Kidney capillary endothelial cell (primary cell): Measurements from ENCODE around the gene CDK11A.
"Not testable (repeated sequence)": the region's sequence is repeated elsewhere in the genome, so short reads cannot be mapped to it uniquely, and the experiment has no call there.

ENCODE experiments used
- DNase-seq: peaks from one replicate; pipeline ENCODE4 v3.0.0-alpha.2; 2018; ENCODE audit warnings: low spot score

CDK11A gene

DNA sequence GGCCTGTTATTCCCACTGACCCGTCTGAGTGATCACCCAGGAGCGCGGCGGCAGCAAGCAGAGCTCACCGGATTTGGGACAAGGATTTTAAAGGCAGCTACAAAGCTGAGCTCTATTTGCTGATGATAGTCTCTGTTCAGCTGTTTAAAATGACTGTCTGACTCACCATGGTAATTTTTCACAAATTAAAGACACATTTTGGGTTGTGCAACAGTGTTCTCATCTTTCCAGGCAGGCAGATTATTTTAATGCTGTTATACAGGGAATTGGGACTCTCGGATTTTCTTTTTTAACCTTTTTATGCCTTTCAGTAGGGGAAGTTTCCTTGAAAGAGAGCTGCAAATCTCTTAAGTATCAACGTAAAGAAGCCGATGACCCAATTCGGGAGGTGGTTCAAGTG lies 61.8 kb downstream of the CDK11A start:
- not testable (repeated sequence) for DNase-seq

DNA sequence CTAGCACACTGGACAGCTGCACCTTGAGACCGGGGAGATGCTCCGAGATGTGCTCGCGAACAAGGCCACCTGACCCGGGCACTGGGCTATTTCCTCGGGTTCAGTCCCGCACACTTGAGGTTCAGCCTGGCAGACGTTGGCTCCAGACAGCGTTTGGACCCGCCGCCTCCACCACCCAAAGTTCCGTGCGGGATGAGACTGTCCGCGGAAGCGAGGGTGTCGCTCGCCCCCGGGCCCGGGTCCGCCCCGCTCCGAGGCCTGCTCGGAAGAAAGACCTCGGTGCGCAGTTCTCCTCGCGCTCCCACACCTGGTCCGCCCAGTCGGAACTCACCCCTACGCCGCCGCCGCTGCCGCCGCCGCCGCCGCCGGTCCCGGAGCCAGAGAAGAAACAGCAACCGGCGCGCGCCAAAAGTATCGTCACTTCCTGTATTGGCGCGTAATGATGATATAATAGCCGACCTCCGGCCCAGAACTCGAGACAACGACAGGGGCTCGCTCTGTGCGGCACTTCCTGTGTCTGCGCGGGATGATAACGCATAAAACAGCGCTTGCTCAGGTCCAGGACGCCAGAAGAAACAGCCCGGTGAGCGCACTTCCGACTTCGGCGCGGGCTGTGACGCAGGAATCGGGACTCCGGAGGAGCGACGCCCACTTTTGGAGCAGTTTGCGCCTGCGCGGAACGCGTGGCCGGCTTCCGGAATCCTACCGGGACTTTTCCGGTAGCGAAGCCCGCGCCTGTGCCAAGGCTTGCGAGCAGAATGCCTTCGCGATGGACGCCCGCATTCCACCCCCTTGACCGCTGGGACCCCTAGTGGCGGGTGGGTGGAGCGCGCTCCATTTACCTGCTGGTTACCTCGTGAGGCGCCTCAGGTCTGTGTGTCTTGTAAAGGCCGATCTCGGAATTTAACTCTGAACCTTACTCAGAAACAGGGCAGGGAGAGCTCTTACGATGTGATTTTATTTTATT lies 65.3 kb downstream of the CDK11A start, which contains the start of gene CDK11B:
Gene CDK11B, minus strand, starts transcription at position 422 of the 967 bp plus-strand sequence. CDS start 1,519 bp downstream, outside the sequence.
- DNase-seq = peak; percentile 87
